Activated T-cell treated with anti-CD3 and anti-CD28 coated beads, Interleukin-2, amount 50 U/mL, for 72 hours (primary cell): ENCODE data around the gene ARL15. TPM values are rescaled to one million over a fixed set of nuclear protein-coding genes. Genes with fewer than 3 reads are reported as not detected.

ENCODE experiments used
- ATAC-seq, 2 donors: fragments of 150-1000 bp; cut with Tn5 transposase; replicated peaks in 1 of 2; 2 replicates each; pipeline ENCODE4 v1.10.0; 2021; ENCODE audit warnings: moderate library complexity in 2 of 2, mild to moderate bottlenecking in 1 of 2
- DNase-seq, 2 donors: peaks; one replicate each; pipeline ENCODE4 v3.0.0; 2021 to 2022; ENCODE audit warnings: mixed read lengths in 1 of 2
- H3K27ac Mint-ChIP-seq: one replicate; pipeline ENCODE4 v1.8.0; 2022; ENCODE audit warnings: mild to moderate bottlenecking, moderate library complexity, mixed read lengths
- H3K27me3 Mint-ChIP-seq: one replicate; pipeline ENCODE4 v1.8.0; 2022; ENCODE audit warnings: low read depth, mixed read lengths
- H3K36me3 Mint-ChIP-seq, 2 donors: one replicate each; pipeline ENCODE4 v1.8.0; 2022; ENCODE audit warnings: mixed read lengths in 2 of 2, mild to moderate bottlenecking in 1 of 2; ENCODE audit not compliant: insufficient read depth in 2 of 2
- H3K4me1 Mint-ChIP-seq: one replicate; pipeline ENCODE4 v1.8.0; 2022; ENCODE audit warnings: low read depth, mixed read lengths
- H3K4me3 Mint-ChIP-seq, 2 donors: one replicate each; pipeline ENCODE4 v1.8.0; 2022; ENCODE audit warnings: mild to moderate bottlenecking in 2 of 2, mixed read lengths in 2 of 2, moderate library complexity in 2 of 2
- H3K9me3 Mint-ChIP-seq, 2 donors: one replicate each; pipeline ENCODE4 v1.8.0; 2022; ENCODE audit warnings: mixed read lengths in 2 of 2
- total RNA-seq, 2 donors: library from RNA; stranded (reverse); gene quantifications; one replicate each; pipeline ENCODE4 v1.2.3, GENCODE V29; 2022

Gene ARL15
- total RNA-seq, 2 donors from 2014 or later, result 7.8 to 8.3 TPM

GRCh38 chr5:54186912-54187445 is 123.4 kb downstream of the ARL15 start:
- Mint-ChIP-seq H3K36me3 (peaks cover 0 to 2% of the 10 kb centered on the region in 2 donors), H3K9me3 (peaks cover 0 to 3% of the 10 kb centered on the region in 2 donors), H3K4me1 (no peaks in the 10 kb centered on the region), H3K4me3 (no peak overlapping the region), H3K27me3 (no peaks in the 10 kb centered on the region), H3K27ac (no peak overlapping the region)
- DNase-seq (no peak), ATAC-seq (no peak)

GRCh38 chr5:54186108-54186507 is 124.3 kb downstream of the ARL15 start:
- peaks cover 0 to 3% of the 10 kb centered on the region in 2 donors for H3K9me3 Mint-ChIP-seq

GRCh38 chr5:54184806-54185205 is 125.6 kb downstream of the ARL15 start:
- no peak for ATAC-seq
- Mint-ChIP-seq H3K36me3 (peaks cover 0 to 2% of the 10 kb centered on the region in 2 donors), H3K27ac (no peak overlapping the region)

More at GRCh38 chr5:54186108-54186507, 124.3 kb downstream of the ARL15 start:
- Mint-ChIP-seq H3K27ac (no peak overlapping the region), H3K36me3 (peaks cover 0 to 2% of the 10 kb centered on the region in 2 donors), H3K27me3 (no peaks in the 10 kb centered on the region), H3K4me3 (no peak overlapping the region), H3K4me1 (no peaks in the 10 kb centered on the region)
- no peak for DNase-seq
- ATAC-seq, result no peak

GRCh38 chr5:54180630-54181031 is 129.7 kb downstream of the ARL15 start:
- ATAC-seq, result no peak
- no peak overlapping the region for H3K4me3 Mint-ChIP-seq
- no peak for DNase-seq
- peaks cover 1 to 6% of the 10 kb centered on the region in 2 donors for H3K9me3 Mint-ChIP-seq
- H3K27ac Mint-ChIP-seq, result no peak overlapping the region
- peaks cover 2 to 5% of the 10 kb centered on the region in 2 donors for H3K36me3 Mint-ChIP-seq
- H3K27me3 Mint-ChIP-seq, result no peaks in the 10 kb centered on the region
- H3K4me1 Mint-ChIP-seq, result no peaks in the 10 kb centered on the region

More at GRCh38 chr5:54184806-54185205, 125.6 kb downstream of the ARL15 start:
- peaks cover 0 to 3% of the 10 kb centered on the region in 2 donors for H3K9me3 Mint-ChIP-seq
- H3K4me3 Mint-ChIP-seq, result no peak overlapping the region
- no peaks in the 10 kb centered on the region for H3K4me1 Mint-ChIP-seq
- DNase-seq, result no peak
- no peaks in the 10 kb centered on the region for H3K27me3 Mint-ChIP-seq

- Mint-ChIP-seq H3K9me3 (peaks cover 1 to 3% of the 10 kb centered on the region in 2 donors), H3K4me1 (no peaks in the 10 kb centered on the region), H3K27ac (no peak overlapping the region), H3K27me3 (no peaks in the 10 kb centered on the region), H3K36me3 (peaks cover 2 to 3% of the 10 kb centered on the region in 2 donors), H3K4me3 (no peak overlapping the region)
- DNase-seq (no peak), ATAC-seq (no peak)
These were observed 131.4 kb downstream of the ARL15 start for GRCh38 chr5:54178991-54179390.

GRCh38 chr5:54178207-54178606 is 132.2 kb downstream of the ARL15 start:
- DNase-seq, result no peak
- Mint-ChIP-seq H3K27ac (peak overlapping the region; percentile 62), H3K9me3 (peaks cover 4 to 6% of the 10 kb centered on the region in 2 donors), H3K4me3 (no peak overlapping the region), H3K36me3 (peaks cover 2 to 3% of the 10 kb centered on the region in 2 donors), H3K27me3 (no peaks in the 10 kb centered on the region), H3K4me1 (no peaks in the 10 kb centered on the region)
- no peak for ATAC-seq

GRCh38 chr5:54177058-54177457 is 133.3 kb downstream of the ARL15 start:
- DNase-seq (no peak), ATAC-seq (no peak)
- peaks cover 2 to 3% of the 10 kb centered on the region in 2 donors for H3K36me3 Mint-ChIP-seq
- H3K9me3 Mint-ChIP-seq, result peaks cover 4 to 6% of the 10 kb centered on the region in 2 donors
- no peaks in the 10 kb centered on the region for H3K4me1 Mint-ChIP-seq
- no peak overlapping the region for H3K4me3 Mint-ChIP-seq
- no peak overlapping the region for H3K27ac Mint-ChIP-seq
- no peaks in the 10 kb centered on the region for H3K27me3 Mint-ChIP-seq

- ATAC-seq, result no peak
- H3K9me3 Mint-ChIP-seq, result peaks cover 4 to 6% of the 10 kb centered on the region in 2 donors
- H3K27ac Mint-ChIP-seq, result no peak overlapping the region
- H3K27me3 Mint-ChIP-seq, result no peaks in the 10 kb centered on the region
- no peaks in the 10 kb centered on the region for H3K4me1 Mint-ChIP-seq
- H3K4me3 Mint-ChIP-seq, result no peak overlapping the region
- DNase-seq, result no peak
- H3K36me3 Mint-ChIP-seq, result peaks cover 2 to 3% of the 10 kb centered on the region in 2 donors
These were observed 134.1 kb downstream of the ARL15 start for GRCh38 chr5:54176066-54176830.

GRCh38 chr5:54173251-54173650 is 137.1 kb downstream of the ARL15 start:
- DNase-seq (no peak), ATAC-seq (no peak)
- Mint-ChIP-seq H3K36me3 (peaks cover 6 to 8% of the 10 kb centered on the region in 2 donors), H3K4me1 (no peaks in the 10 kb centered on the region), H3K27me3 (no peaks in the 10 kb centered on the region), H3K9me3 (peaks cover 4 to 6% of the 10 kb centered on the region in 2 donors), H3K4me3 (no peak overlapping the region), H3K27ac (no peak overlapping the region)

GRCh38 chr5:54171645-54172384 is 138.6 kb downstream of the ARL15 start:
- Mint-ChIP-seq H3K4me1 (no peaks in the 10 kb centered on the region), H3K36me3 (peaks cover 10 to 17% of the 10 kb centered on the region in 2 donors), H3K9me3 (peaks cover 4 to 8% of the 10 kb centered on the region in 2 donors), H3K27me3 (no peaks in the 10 kb centered on the region), H3K27ac (no peak overlapping the region), H3K4me3 (no peak overlapping the region)
- no peak for ATAC-seq
- DNase-seq, result no peak

GRCh38 chr5:54165687-54166086 is 144.7 kb downstream of the ARL15 start:
- DNase-seq, result no peak
- Mint-ChIP-seq H3K9me3 (peaks cover 0 to 5% of the 10 kb centered on the region in 2 donors), H3K36me3 (peaks cover 9 to 24% of the 10 kb centered on the region in 2 donors), H3K4me1 (no peaks in the 10 kb centered on the region), H3K27ac (no peak overlapping the region), H3K4me3 (no peak overlapping the region), H3K27me3 (no peaks in the 10 kb centered on the region)
- no peak for ATAC-seq

- Mint-ChIP-seq H3K27ac (no peak overlapping the region), H3K4me1 (no peaks in the 10 kb centered on the region), H3K27me3 (no peaks in the 10 kb centered on the region), H3K4me3 (no peak overlapping the region), H3K36me3 (peaks cover 1 to 12% of the 10 kb centered on the region in 2 donors), H3K9me3 (peaks cover 0 to 4% of the 10 kb centered on the region in 2 donors)
- ATAC-seq, result no peak
- no peak for DNase-seq
These were observed 148.2 kb downstream of the ARL15 start for GRCh38 chr5:54162184-54162583.

GRCh38 chr5:54160329-54160728 is 150.0 kb downstream of the ARL15 start:
- DNase-seq (no peak), ATAC-seq (no peak)
- H3K27me3 Mint-ChIP-seq, result no peaks in the 10 kb centered on the region
- no peaks in the 10 kb centered on the region for H3K4me1 Mint-ChIP-seq
- no peak overlapping the region for H3K4me3 Mint-ChIP-seq
- no peak overlapping the region for H3K27ac Mint-ChIP-seq
- H3K36me3 Mint-ChIP-seq, result peaks cover 0 to 6% of the 10 kb centered on the region in 2 donors
- H3K9me3 Mint-ChIP-seq, result peaks cover 0 to 4% of the 10 kb centered on the region in 2 donors
